IMR-90 (cell line): ENCODE results near the gene CEP70. TPM values are rescaled to one million over a fixed set of nuclear protein-coding genes. Genes with fewer than 3 reads are reported as not detected.

Experiments used
- ATAC-seq: fragments of 200-7000 bp; cut with Tn5 transposase; 2 replicates; pipeline ENCODE4 v1.9.1; 2020; ENCODE audit warnings: low read depth, mild to moderate bottlenecking, moderate library complexity
- BruUV-seq: library from RNA; stranded (reverse); fragments of 400-500 nt; replicated peaks from 2 replicates; lab custom pipeline; 2021; lab: Mats Ljungman, UMichigan
- CTCF ChIA-PET: fragments of 300-600 bp; formaldehyde crosslinking; extraction: SDS; loops from one replicate; lab custom pipeline; 2021; ENCODE audit warnings: antibody characterized with exemption; lab: Yijun Ruan, JAX
- POLR2A ChIA-PET: fragments of 300-600 bp; sonication (Branson Sonifier 250); formaldehyde crosslinking; loops from one replicate; lab custom pipeline; 2022; ENCODE audit warnings: antibody characterized with exemption; ENCODE audit not compliant: unreplicated experiment; lab: Charles Lee
- DNase-seq: peaks from one replicate; pipeline ENCODE4 v3.0.0; 2013
- H2AFZ ChIP-seq: replicated peaks from 2 replicates; pipeline ENCODE3; 2013; ENCODE audit warnings: low read length, mild to moderate bottlenecking; ENCODE audit not compliant: poor library complexity
- H2AK5ac ChIP-seq: 2 replicates; pipeline ENCODE4 v1.6.1; 2013; ENCODE audit warnings: low read depth, low read length, inconsistent platforms
- H2AK9ac ChIP-seq: replicated peaks from 2 replicates; pipeline ENCODE3; 2013; ENCODE audit warnings: mild to moderate bottlenecking, low read depth, low read length, moderate library complexity; ENCODE audit not compliant: poor library complexity
- H2BK120ac ChIP-seq: 2 replicates; pipeline ENCODE4 v1.6.1; 2013; ENCODE audit warnings: low read depth, low read length, inconsistent platforms
- H2BK15ac ChIP-seq: 3 replicates; pipeline ENCODE4 v1.6.1; 2013; ENCODE audit warnings: low read depth, low read length, inconsistent platforms
- H2BK20ac ChIP-seq: 2 replicates; pipeline ENCODE4 v1.6.1; 2013; ENCODE audit warnings: low read depth, mild to moderate bottlenecking, inconsistent platforms, low read length, moderate library complexity
- H2BK5ac ChIP-seq: 2 replicates; pipeline ENCODE4 v1.6.1; 2013; ENCODE audit warnings: mild to moderate bottlenecking, low read depth, low read length, inconsistent platforms; ENCODE audit not compliant: poor library complexity, severe bottlenecking
- H3K14ac ChIP-seq: replicated peaks from 2 replicates; pipeline ENCODE4 v1.6.1; 2013; ENCODE audit warnings: low read depth, low read length, inconsistent platforms
- H3K18ac ChIP-seq: 2 replicates; pipeline ENCODE4 v1.6.1; 2013; ENCODE audit warnings: low read depth, low read length, control low read depth
- H3K23ac ChIP-seq: 2 replicates; pipeline ENCODE4 v1.6.1; 2013; ENCODE audit warnings: low read depth, low read length, inconsistent platforms
- H3K27ac ChIP-seq: 2 replicates; pipeline ENCODE4 v1.5.1; 2013; ENCODE audit warnings: mild to moderate bottlenecking, control low read depth, low read length; ENCODE audit not compliant: insufficient read depth
- H3K27me3 ChIP-seq: 2 replicates; pipeline ENCODE4 v1.6.1; 2013; ENCODE audit warnings: low read length; ENCODE audit not compliant: control insufficient read depth, insufficient read depth
- H3K36me3 ChIP-seq: 2 replicates; pipeline ENCODE4 v1.6.1; 2013; ENCODE audit warnings: low read length, mixed read lengths; ENCODE audit not compliant: control insufficient read depth, insufficient read depth
- H3K4ac ChIP-seq: 2 replicates; pipeline ENCODE4 v1.6.1; 2013; ENCODE audit warnings: low read depth, low read length, inconsistent platforms
- H3K4me1 ChIP-seq: 2 replicates; pipeline ENCODE4 v1.6.1; 2013; ENCODE audit warnings: low read length, mixed read lengths; ENCODE audit not compliant: control insufficient read depth, insufficient read depth
- H3K4me2 ChIP-seq: 2 replicates; pipeline ENCODE4 v1.6.1; 2013; ENCODE audit warnings: low read depth, mild to moderate bottlenecking, control low read depth, low read length, moderate library complexity
- H3K4me3 ChIP-seq: 2 replicates; pipeline ENCODE4 v1.5.1; 2013; ENCODE audit warnings: low read depth, mild to moderate bottlenecking, control low read depth, low read length, moderate library complexity; ENCODE audit not compliant: insufficient read depth
- H3K56ac ChIP-seq: 2 replicates; pipeline ENCODE4 v1.6.1; 2013; ENCODE audit warnings: low read length, inconsistent platforms; ENCODE audit not compliant: insufficient read depth; ENCODE audit errors: extremely low read depth
- H3K79me1 ChIP-seq, 2 experiments: 2 replicates each; pipeline ENCODE4 v1.6.1; 2013; ENCODE audit warnings: low read length in 2 of 2, inconsistent platforms in 1 of 2, low read depth in 1 of 2
- H3K9ac ChIP-seq: 2 replicates; pipeline ENCODE4 v1.6.1; 2013; ENCODE audit warnings: low read depth, low read length, control low read depth
- H3K9me1 ChIP-seq: 2 replicates; pipeline ENCODE4 v1.6.1; 2013; ENCODE audit warnings: low read length, inconsistent platforms; ENCODE audit not compliant: insufficient read depth
- H3K9me3 ChIP-seq: 2 replicates; pipeline ENCODE4 v1.6.1; 2013; ENCODE audit warnings: low read length; ENCODE audit not compliant: control insufficient read depth, insufficient read depth
- H4K20me1 ChIP-seq: 2 replicates; pipeline ENCODE4 v1.6.1; 2013; ENCODE audit warnings: low read length, inconsistent platforms; ENCODE audit not compliant: insufficient read depth
- H4K5ac ChIP-seq: 2 replicates; pipeline ENCODE4 v1.6.1; 2013; ENCODE audit warnings: mild to moderate bottlenecking, low read depth, low read length, control low read depth
- H4K8ac ChIP-seq, 2 experiments: 2 replicates each; pipeline ENCODE4 v1.6.1; 2013; ENCODE audit warnings: low read depth in 2 of 2, low read length in 2 of 2, control low read depth in 1 of 2, inconsistent platforms in 1 of 2
- H4K91ac ChIP-seq: 2 replicates; pipeline ENCODE4 v1.6.1; 2013; ENCODE audit warnings: low read depth, low read length, inconsistent platforms; ENCODE audit not compliant: insufficient read depth
- BHLHE40 ChIP-seq: fragments of 150-350 bp; IDR thresholded peaks from 2 replicates; pipeline ENCODE4 v1.6.1; 2016; ENCODE audit warnings: mild to moderate bottlenecking, low read depth, low read length
- CHD1 ChIP-seq: IDR thresholded peaks from 2 replicates; pipeline ENCODE4 v1.6.1; 2012; ENCODE audit warnings: low read depth, low read length, improper control_type of control experiment
- ELK1 ChIP-seq: fragments of 150-350 bp; IDR thresholded peaks from 2 replicates; pipeline ENCODE4 v1.6.1; 2016; ENCODE audit warnings: low read depth, mild to moderate bottlenecking, low read length, moderate library complexity, borderline replicate concordance
- RCOR1 ChIP-seq: IDR thresholded peaks from 2 replicates; pipeline ENCODE4 v1.6.1; 2012; ENCODE audit warnings: mild to moderate bottlenecking, low read length, improper control_type of control experiment; ENCODE audit not compliant: insufficient replicate concordance
- WGBS, 2 experiments: methylation state at CpG; one replicate each; pipeline versions ENCODE4 v1.1.5 to v1.1.7; 2013; ENCODE audit warnings: missing lambda C conversion rate in 2 of 2; ENCODE audit not compliant: insufficient read length in 1 of 2; ENCODE audit errors: extremely low coverage in 2 of 2; 5-methylcytosine and 5-hydroxymethylcytosine counted together
- dilution Hi-C: fragments of 300-500 bp; cut with HindIII; formaldehyde crosslinking; loops from one replicate; pipeline ENCODE4 v1.14.3; 2018; ENCODE audit warnings: low sequenced_read_pairs; ENCODE audit not compliant: unreplicated experiment
- in situ Hi-C: fragments of 300-500 bp; cut with MboI; formaldehyde crosslinking; loops from 3 replicates; pipeline ENCODE4 v1.14.3; 2019; ENCODE audit warnings: low sequenced_read_pairs, inconsistent platforms, mixed read lengths
- intact Hi-C: fragments of 100-400 bp; cut with micrococcal nuclease; formaldehyde crosslinking; loops from 2 replicates; pipeline ENCODE4 v1.10.0; 2022
- polyA plus RNA-seq, 3 experiments: library from polyadenylated mRNA; depleted of rRNA; stranded (reverse); fragments of >200 nt; gene quantifications; 2 replicates each; pipeline ENCODE4 v1.2.3, GENCODE V29; 2012; ENCODE audit warnings: low replicate concordance in 1 of 3
- total RNA-seq: library from RNA; depleted of rRNA; stranded (reverse); fragments of >200 nt; gene quantifications from 2 replicates; pipeline ENCODE4 v1.2.3, GENCODE V29; 2012

CEP70 gene
- total and polyA plus RNA-seq, 2 of the 4 experiments (the other 2 are of a cell fraction) = 4.6 to 11.1 TPM

- H2BK5ac ChIP-seq = no peak overlapping the region
- no peak overlapping the region for H4K91ac ChIP-seq
- no peak overlapping the region for H3K4ac ChIP-seq
- no peaks in the 10 kb centered on the region; a peak in 2 of 4 replicates for H3K79me1 ChIP-seq
- no peak overlapping the region for H2BK20ac ChIP-seq
- no peak for TF ChIP-seq RCOR1
- TF ChIP-seq BHLHE40 = no peak
- no peak for TF ChIP-seq ELK1
- TF ChIP-seq CHD1 = no peak
- DNase-seq = no peak
- no TSS peak for BruUV-seq
- H2AK5ac ChIP-seq = no peak overlapping the region
- ChIA-PET POLR2A (no interaction called here), CTCF (no interaction called here)
- no peaks in the 10 kb centered on the region for H4K20me1 ChIP-seq
- no peaks in the 10 kb centered on the region for H3K9me1 ChIP-seq
- H2BK15ac ChIP-seq = no peak overlapping the region
- no peak overlapping the region for H3K14ac ChIP-seq
- no peak overlapping the region for H2AK9ac ChIP-seq
- in situ Hi-C loops = no loop called here
- no peak overlapping the region for H3K18ac ChIP-seq
- H3K9ac ChIP-seq = no peak overlapping the region
- no peak overlapping the region for H3K4me2 ChIP-seq
- H3K27ac ChIP-seq = no peak overlapping the region
- H3K4me3 ChIP-seq = no peak overlapping the region
- H3K23ac ChIP-seq = no peak overlapping the region
- ATAC-seq = no peak
- peaks cover 3% of the 10 kb centered on the region; the same call in 1 of the 2 replicates for H3K36me3 ChIP-seq
- no peak overlapping the region for H2AFZ ChIP-seq
- no peaks in the 10 kb centered on the region for H3K4me1 ChIP-seq
- H2BK120ac ChIP-seq = no peak overlapping the region
- H4K5ac ChIP-seq = no peak overlapping the region
- no peaks in the 10 kb centered on the region for H3K27me3 ChIP-seq
- peaks cover 3% of the 10 kb centered on the region; the same call in 1 of the 2 replicates for H3K9me3 ChIP-seq
- intact Hi-C loops = no loop called here
- 100% methylated on average over 1 of the region's 6 CpGs; no CpG with 5 or more reads in 1 of the 2 experiments for WGBS, 2 experiments
- H4K8ac ChIP-seq = no peak overlapping the region
- H3K56ac ChIP-seq = no peak overlapping the region
- dilution Hi-C loops = no loop called here
Measured at GRCh38 chr3:138560501-138560900, 33.6 kb downstream of the CEP70 start.
